GM12878 (cell line): ENCODE data around the gene APOBEC3B. TPM values are rescaled to one million over a fixed set of nuclear protein-coding genes. Genes with fewer than 3 reads are reported as not detected.

Experiments used
- HCFC1 ChIP-seq: fragments of 150-350 bp; IDR thresholded peaks from 2 replicates; pipeline ENCODE4 v1.6.1; 2014; ENCODE audit warnings: low read length
- IKZF1 ChIP-seq: fragments of 450-650 bp; conservative IDR thresholded peaks from 2 replicates; pipeline ENCODE4 v1.6.1; 2017; ENCODE audit warnings: antibody characterized with exemption, mild to moderate bottlenecking
- JUNB ChIP-seq: IDR thresholded peaks from 2 replicates; pipeline ENCODE4 v1.6.1; 2016; ENCODE audit warnings: antibody characterized with exemption, mild to moderate bottlenecking
- LARP7 ChIP-seq: fragments of 450-650 bp; IDR thresholded peaks from 2 replicates; pipeline ENCODE4 v1.6.1; 2017; ENCODE audit warnings: mild to moderate bottlenecking
- MXI1 ChIP-seq: fragments of 150-350 bp; IDR thresholded peaks from 2 replicates; pipeline ENCODE4 v1.6.1; 2011; ENCODE audit warnings: low read depth, mild to moderate bottlenecking, inconsistent platforms, low read length, improper control_type of control experiment
- NRF1 ChIP-seq: conservative IDR thresholded peaks from 2 replicates; pipeline ENCODE4 v1.6.1; 2011; ENCODE audit warnings: mild to moderate bottlenecking, low read depth, low read length, improper control_type of control experiment
- SIN3A ChIP-seq: IDR thresholded peaks from 2 replicates; pipeline ENCODE4 v1.6.1; 2012; ENCODE audit warnings: low read depth, low read length, improper control_type of control experiment
- SMARCA5 ChIP-seq: fragments of 450-650 bp; IDR thresholded peaks from 2 replicates; pipeline ENCODE4 v1.6.1; 2017; ENCODE audit warnings: mild to moderate bottlenecking
- SUPT20H ChIP-seq: IDR thresholded peaks from 2 replicates; pipeline ENCODE4 v1.6.1; 2011; ENCODE audit warnings: low read depth, mild to moderate bottlenecking, low read length, moderate library complexity, borderline replicate concordance; ENCODE audit not compliant: control insufficient read depth
- TBL1XR1 ChIP-seq: IDR thresholded peaks from 2 replicates; pipeline ENCODE4 v1.6.1; 2012; ENCODE audit warnings: low read depth, low read length, improper control_type of control experiment
- WRNIP1 ChIP-seq: IDR thresholded peaks from 2 replicates; pipeline ENCODE4 v1.6.1; 2011; ENCODE audit warnings: low read depth, low read length, improper control_type of control experiment, borderline replicate concordance
- YBX1 ChIP-seq: fragments of 450-650 bp; IDR thresholded peaks from 2 replicates; pipeline ENCODE4 v1.6.1; 2016; ENCODE audit warnings: antibody characterized with exemption
- ZNF384 ChIP-seq: IDR thresholded peaks from 2 replicates; pipeline ENCODE4 v1.6.1; 2012; ENCODE audit warnings: low read depth, mild to moderate bottlenecking, low read length, improper control_type of control experiment, borderline replicate concordance
- polyA plus RNA-seq, 11 experiments: library from polyadenylated mRNA; depleted of rRNA in 4 of 11; unstranded in 6 of 11; stranded (reverse) in 5 of 11; fragments of >200 nt; fragmentation: Nextera tagmentation in 4 of 11; fragmentation: Illumina TruSeq in 1 of 11; extraction: Ambion mirVana in 4 of 11; extraction: Trizol in 1 of 11; gene quantifications; 1 replicate in 1 of 11; 2 replicates in 10 of 11; pipeline versions ENCODE4 v1.2.1 to v1.2.3, GENCODE V29; 2011 to 2016; ENCODE audit warnings: inconsistent platforms in 2 of 11, missing spikeins in 2 of 11, low read depth in 1 of 11
- total RNA-seq, 4 experiments: library from RNA; depleted of rRNA in 3 of 4; stranded (reverse); fragments of >200 nt in 3 of 4; fragmentation: Illumina TruSeq in 1 of 4; extraction: Trizol in 1 of 4; gene quantifications; 2 replicates each; pipeline versions ENCODE4 v1.2.1 to v1.2.3, GENCODE V29; 2013 to 2021
- TF ChIP-seq, protein P1 (sequence below): fragments of 150-350 bp; IDR thresholded peaks from 2 replicates; pipeline ENCODE4 v1.6.1; 2016; ENCODE audit warnings: low read depth, low read length
- TF ChIP-seq, protein P2 (sequence below): fragments of 450-650 bp; IDR thresholded peaks from 2 replicates; pipeline ENCODE4 v1.6.1; 2016; ENCODE audit warnings: mild to moderate bottlenecking
- TF ChIP-seq, protein P3 (sequence below): IDR thresholded peaks from 2 replicates; pipeline ENCODE4 v1.6.1; 2012; ENCODE audit warnings: low read depth, low read length, improper control_type of control experiment
- TF ChIP-seq, protein P4 (sequence below): fragments of 450-650 bp; IDR thresholded peaks from 2 replicates; pipeline ENCODE4 v1.6.1; 2018; ENCODE audit warnings: mild to moderate bottlenecking, low read depth, moderate library complexity; ENCODE audit not compliant: partially characterized antibody
- TF ChIP-seq, protein P5 (sequence below): fragments of 450-650 bp; IDR thresholded peaks from 2 replicates; pipeline ENCODE4 v1.6.1; 2018; ENCODE audit warnings: borderline replicate concordance, mild to moderate bottlenecking; ENCODE audit not compliant: partially characterized antibody

The APOBEC3B gene
- total and polyA plus RNA-seq, 10 of the 15 experiments (the other 5 are each of a cell fraction or from before 2014, with no cell fraction given), result 2.4 to 75.1 (median 30.9) TPM

DNA sequence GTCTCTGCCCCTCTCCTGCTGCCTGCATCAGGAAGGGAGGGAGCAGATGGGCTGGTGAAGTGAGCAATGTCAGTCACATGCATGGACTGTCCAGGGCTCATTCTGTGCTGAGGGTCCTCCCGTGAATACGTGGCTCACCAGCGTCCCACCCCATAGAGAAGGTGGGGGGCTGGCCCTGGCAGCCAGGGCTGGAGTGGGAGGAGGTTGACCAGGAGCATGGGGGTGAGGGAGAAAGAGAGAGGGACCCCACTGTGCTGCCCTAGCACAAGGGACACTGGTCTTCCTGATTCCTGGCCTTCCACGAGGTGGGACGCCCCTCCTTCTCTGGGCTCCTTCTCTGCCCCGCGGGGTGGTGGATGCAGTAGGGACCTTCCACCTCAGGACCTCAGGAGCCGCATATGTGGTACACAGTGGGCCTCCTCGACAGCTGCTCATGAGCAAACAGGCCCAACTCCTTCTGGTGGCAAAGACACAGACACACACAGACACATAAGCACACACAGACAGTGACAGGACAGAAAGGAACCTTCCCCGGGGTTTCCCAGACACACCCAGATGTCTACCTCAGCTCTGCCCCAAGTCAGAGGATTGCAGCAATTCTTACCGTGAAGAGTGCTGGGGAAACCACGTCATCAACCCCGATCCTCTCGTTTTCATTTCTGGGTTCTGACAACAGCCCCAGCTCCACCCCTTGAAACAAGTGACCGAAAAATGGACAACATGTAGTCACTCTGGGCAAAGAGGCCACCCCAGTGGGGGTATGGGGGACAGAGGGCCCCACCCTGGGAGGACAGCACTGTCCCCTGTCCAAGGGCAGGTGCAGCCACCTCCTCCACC lies 28.4 kb upstream of the APOBEC3B start (continued):
- TF ChIP-seq, protein P1, sequence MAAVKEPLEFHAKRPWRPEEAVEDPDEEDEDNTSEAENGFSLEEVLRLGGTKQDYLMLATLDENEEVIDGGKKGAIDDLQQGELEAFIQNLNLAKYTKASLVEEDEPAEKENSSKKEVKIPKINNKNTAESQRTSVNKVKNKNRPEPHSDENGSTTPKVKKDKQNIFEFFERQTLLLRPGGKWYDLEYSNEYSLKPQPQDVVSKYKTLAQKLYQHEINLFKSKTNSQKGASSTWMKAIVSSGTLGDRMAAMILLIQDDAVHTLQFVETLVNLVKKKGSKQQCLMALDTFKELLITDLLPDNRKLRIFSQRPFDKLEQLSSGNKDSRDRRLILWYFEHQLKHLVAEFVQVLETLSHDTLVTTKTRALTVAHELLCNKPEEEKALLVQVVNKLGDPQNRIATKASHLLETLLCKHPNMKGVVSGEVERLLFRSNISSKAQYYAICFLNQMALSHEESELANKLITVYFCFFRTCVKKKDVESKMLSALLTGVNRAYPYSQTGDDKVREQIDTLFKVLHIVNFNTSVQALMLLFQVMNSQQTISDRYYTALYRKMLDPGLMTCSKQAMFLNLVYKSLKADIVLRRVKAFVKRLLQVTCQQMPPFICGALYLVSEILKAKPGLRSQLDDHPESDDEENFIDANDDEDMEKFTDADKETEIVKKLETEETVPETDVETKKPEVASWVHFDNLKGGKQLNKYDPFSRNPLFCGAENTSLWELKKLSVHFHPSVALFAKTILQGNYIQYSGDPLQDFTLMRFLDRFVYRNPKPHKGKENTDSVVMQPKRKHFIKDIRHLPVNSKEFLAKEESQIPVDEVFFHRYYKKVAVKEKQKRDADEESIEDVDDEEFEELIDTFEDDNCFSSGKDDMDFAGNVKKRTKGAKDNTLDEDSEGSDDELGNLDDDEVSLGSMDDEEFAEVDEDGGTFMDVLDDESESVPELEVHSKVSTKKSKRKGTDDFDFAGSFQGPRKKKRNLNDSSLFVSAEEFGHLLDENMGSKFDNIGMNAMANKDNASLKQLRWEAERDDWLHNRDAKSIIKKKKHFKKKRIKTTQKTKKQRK, result no peak
- no peak for TF ChIP-seq HCFC1
- TF ChIP-seq, protein P2, sequence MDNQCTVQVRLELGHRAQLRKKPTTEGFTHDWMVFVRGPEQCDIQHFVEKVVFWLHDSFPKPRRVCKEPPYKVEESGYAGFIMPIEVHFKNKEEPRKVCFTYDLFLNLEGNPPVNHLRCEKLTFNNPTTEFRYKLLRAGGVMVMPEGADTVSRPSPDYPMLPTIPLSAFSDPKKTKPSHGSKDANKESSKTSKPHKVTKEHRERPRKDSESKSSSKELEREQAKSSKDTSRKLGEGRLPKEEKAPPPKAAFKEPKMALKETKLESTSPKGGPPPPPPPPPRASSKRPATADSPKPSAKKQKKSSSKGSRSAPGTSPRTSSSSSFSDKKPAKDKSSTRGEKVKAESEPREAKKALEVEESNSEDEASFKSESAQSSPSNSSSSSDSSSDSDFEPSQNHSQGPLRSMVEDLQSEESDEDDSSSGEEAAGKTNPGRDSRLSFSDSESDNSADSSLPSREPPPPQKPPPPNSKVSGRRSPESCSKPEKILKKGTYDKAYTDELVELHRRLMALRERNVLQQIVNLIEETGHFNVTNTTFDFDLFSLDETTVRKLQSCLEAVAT, result 0 out of 2 replicates have a peak, but pooled peaks have one; percentile 36
- TF ChIP-seq YBX1, result no peak
- TF ChIP-seq, protein P3, sequence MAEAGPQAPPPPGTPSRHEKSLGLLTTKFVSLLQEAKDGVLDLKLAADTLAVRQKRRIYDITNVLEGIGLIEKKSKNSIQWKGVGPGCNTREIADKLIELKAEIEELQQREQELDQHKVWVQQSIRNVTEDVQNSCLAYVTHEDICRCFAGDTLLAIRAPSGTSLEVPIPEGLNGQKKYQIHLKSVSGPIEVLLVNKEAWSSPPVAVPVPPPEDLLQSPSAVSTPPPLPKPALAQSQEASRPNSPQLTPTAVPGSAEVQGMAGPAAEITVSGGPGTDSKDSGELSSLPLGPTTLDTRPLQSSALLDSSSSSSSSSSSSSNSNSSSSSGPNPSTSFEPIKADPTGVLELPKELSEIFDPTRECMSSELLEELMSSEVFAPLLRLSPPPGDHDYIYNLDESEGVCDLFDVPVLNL, result no peak
- no peak for TF ChIP-seq MXI1
- no peak for TF ChIP-seq SIN3A
- no peak for TF ChIP-seq SMARCA5
- TF ChIP-seq WRNIP1, result no peak
- no peak for TF ChIP-seq TBL1XR1
- TF ChIP-seq JUNB, result no peak
- no peak for TF ChIP-seq LARP7
- no peak for TF ChIP-seq SUPT20H
- TF ChIP-seq IKZF1, result no peak
- no peak for TF ChIP-seq ZNF384
- TF ChIP-seq, protein P4, sequence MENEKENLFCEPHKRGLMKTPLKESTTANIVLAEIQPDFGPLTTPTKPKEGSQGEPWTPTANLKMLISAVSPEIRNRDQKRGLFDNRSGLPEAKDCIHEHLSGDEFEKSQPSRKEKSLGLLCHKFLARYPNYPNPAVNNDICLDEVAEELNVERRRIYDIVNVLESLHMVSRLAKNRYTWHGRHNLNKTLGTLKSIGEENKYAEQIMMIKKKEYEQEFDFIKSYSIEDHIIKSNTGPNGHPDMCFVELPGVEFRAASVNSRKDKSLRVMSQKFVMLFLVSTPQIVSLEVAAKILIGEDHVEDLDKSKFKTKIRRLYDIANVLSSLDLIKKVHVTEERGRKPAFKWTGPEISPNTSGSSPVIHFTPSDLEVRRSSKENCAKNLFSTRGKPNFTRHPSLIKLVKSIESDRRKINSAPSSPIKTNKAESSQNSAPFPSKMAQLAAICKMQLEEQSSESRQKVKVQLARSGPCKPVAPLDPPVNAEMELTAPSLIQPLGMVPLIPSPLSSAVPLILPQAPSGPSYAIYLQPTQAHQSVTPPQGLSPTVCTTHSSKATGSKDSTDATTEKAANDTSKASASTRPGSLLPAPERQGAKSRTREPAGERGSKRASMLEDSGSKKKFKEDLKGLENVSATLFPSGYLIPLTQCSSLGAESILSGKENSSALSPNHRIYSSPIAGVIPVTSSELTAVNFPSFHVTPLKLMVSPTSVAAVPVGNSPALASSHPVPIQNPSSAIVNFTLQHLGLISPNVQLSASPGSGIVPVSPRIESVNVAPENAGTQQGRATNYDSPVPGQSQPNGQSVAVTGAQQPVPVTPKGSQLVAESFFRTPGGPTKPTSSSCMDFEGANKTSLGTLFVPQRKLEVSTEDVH, result no peak
- no peak for TF ChIP-seq NRF1
- TF ChIP-seq, protein P5, sequence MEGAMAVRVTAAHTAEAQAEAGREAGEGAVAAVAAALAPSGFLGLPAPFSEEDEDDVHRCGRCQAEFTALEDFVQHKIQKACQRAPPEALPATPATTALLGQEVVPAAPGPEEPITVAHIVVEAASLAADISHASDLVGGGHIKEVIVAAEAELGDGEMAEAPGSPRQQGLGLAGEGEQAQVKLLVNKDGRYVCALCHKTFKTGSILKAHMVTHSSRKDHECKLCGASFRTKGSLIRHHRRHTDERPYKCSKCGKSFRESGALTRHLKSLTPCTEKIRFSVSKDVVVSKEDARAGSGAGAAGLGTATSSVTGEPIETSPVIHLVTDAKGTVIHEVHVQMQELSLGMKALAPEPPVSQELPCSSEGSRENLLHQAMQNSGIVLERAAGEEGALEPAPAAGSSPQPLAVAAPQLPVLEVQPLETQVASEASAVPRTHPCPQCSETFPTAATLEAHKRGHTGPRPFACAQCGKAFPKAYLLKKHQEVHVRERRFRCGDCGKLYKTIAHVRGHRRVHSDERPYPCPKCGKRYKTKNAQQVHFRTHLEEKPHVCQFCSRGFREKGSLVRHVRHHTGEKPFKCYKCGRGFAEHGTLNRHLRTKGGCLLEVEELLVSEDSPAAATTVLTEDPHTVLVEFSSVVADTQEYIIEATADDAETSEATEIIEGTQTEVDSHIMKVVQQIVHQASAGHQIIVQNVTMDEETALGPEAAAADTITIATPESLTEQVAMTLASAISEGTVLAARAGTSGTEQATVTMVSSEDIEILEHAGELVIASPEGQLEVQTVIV, result no peak
